NT2/D1 (cell line): Measurements from ENCODE around the gene KANSL1.

Experiments used
- SUZ12 ChIP-seq: IDR thresholded peaks from 2 replicates; pipeline ENCODE4 v1.6.1; 2011; ENCODE audit not compliant: insufficient read length, insufficient read depth; ENCODE audit errors: extremely low read depth
- YY1 ChIP-seq: IDR thresholded peaks from 2 replicates; pipeline ENCODE4 v1.6.1; 2011; ENCODE audit not compliant: insufficient read length, insufficient read depth
- ZNF274 ChIP-seq: IDR thresholded peaks from 2 replicates; pipeline ENCODE4 v1.6.1; 2011; ENCODE audit warnings: mild to moderate bottlenecking, low read depth, low read length

- TF ChIP-seq ZNF274 (no peak), SUZ12 (no peak), YY1 (no peak)
Measured at GRCh38 chr17:46212634-46213435, 19.6 kb upstream of the KANSL1 start.
